Kasumi-1 (cell line): ENCODE measurements around the gene FAHD2B.
A peak's percentile ranks its signal among the peaks of the same experiment; 100 is the strongest.
"Not testable (repeated sequence)": the region's sequence is repeated elsewhere in the genome, so short reads cannot be mapped to it uniquely, and the experiment has no call there.

ENCODE experiments used
- DNase-seq, 2 experiments: peaks; one replicate each; lab custom pipeline; 2025; lab: John Stamatoyannopoulos, UW

Gene FAHD2B, protein sequence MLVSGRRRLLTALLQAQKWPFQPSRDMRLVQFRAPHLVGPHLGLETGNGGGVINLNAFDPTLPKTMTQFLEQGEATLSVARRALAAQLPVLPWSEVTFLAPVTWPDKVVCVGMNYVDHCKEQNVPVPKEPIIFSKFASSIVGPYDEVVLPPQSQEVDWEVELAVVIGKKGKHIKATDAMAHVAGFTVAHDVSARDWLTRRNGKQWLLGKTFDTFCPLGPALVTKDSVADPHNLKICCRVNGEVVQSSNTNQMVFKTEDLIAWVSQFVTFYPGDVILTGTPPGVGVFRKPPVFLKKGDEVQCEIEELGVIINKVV

GRCh38 chr2:97094772-97095611, at the start of gene FAHD2B:
Gene FAHD2B, minus strand, starts transcription at chr2:97094882. Its CDS starts 3,176 bp downstream, at chr2:97091706.
- DNase-seq = peak; percentile 46 to 51

DNA sequence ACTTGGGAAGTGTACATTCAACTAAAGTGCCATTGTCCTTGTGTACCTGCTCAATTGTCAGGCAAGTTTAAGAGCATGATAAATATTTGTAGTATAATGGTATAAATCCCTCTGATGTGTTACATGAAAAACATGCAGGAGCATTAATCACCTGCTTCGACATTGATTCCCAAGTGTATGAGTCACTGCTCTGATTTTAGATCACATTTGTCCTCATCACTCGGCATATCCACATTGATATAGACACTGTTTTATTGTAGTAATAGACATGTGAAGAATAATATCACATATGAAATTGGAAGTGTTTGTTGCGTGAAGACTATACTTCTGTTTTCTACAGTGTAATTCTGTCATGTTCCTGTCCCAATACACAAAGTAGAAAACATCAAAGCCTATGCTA, 49.3 kb upstream of the FAHD2B start:
- not testable (repeated sequence) for DNase-seq

DNA sequence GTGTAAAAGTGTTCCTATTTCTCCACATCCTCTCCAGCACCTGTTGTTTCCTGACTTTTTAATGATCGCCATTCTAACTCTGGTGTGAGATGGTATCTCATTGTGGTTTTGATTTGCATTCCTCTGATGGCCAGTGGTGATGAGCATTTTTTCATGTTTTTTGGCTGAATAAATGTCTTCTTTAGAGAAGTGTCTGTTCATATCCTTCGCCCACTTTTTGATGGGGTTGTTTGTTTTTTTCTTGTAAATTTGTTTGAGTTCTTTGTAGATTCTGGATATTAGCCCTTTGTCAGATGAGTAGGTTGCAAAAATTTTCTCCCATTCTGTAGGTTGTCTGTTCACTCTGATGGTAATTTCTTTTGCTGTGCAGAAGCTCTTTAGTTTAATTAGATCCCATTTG, 34.4 kb upstream of the FAHD2B start:
- DNase-seq = not testable (repeated sequence)

DNA sequence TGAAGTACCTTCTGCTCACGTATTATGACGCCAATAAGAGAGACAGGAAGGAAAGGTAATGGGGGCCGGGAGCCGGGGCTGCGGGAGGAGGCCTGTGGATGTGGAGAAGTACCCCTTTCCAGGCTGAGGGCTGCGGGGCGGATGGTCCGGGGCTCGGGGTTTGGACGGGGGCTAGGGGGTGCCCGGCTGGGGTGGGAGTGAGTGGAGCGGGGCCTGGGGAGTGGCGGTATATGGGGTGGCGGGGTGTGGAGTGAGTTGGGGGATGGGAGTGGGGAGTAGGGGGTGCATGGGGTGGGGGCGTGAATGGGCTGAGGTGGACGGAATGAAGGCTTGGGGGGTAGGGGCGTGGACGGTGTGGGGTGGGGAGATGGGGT, 19.2 kb upstream of the FAHD2B start:
- not testable (repeated sequence) for DNase-seq

DNA sequence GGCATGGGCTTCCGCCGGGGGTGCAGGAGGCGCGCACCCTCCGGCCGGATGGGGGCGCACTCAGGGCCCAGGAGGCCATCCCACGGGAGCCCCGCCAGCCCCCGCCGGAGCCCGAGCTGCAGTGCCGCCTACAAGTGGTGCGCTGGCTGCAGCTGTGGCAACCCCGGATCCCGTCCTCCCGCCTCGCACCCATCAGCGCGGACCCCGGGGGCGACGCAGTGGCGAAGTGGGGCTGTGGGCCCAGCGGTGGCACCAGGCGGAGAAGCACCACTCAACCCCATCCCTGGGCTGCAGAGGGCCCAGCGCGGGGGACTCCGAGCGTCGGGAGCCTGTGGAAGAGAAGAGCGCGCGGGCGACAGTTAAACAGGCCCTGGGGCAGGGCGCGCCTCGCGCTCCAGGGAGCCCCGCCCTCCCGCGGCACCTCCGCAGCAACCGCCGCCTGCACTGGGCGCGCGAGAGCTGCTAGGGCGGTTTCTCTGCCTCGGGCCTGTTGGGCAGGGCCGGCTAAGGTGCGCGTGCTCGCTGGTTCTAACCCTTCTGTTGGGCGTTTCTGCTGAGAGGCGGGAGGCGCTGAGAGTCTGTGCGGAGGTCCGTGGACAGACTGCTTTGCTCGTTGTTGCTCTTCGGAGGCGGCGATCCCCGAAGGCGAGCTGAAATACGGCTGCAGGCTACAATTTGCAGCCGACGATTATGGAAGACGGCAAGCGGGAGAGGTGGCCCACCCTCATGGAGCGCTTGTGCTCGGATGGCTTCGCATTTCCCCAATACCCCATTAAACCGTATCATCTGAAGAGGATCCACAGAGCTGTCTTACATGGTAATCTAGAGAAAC, 18.6 kb upstream of the FAHD2B start, which contains the start of gene ANKRD36:
Gene ANKRD36, plus strand, starts transcription at position 104 of the 832 bp plus-strand sequence. Its CDS starts 587 bp downstream, at position 691.
- DNase-seq = not testable (repeated sequence)

DNA sequence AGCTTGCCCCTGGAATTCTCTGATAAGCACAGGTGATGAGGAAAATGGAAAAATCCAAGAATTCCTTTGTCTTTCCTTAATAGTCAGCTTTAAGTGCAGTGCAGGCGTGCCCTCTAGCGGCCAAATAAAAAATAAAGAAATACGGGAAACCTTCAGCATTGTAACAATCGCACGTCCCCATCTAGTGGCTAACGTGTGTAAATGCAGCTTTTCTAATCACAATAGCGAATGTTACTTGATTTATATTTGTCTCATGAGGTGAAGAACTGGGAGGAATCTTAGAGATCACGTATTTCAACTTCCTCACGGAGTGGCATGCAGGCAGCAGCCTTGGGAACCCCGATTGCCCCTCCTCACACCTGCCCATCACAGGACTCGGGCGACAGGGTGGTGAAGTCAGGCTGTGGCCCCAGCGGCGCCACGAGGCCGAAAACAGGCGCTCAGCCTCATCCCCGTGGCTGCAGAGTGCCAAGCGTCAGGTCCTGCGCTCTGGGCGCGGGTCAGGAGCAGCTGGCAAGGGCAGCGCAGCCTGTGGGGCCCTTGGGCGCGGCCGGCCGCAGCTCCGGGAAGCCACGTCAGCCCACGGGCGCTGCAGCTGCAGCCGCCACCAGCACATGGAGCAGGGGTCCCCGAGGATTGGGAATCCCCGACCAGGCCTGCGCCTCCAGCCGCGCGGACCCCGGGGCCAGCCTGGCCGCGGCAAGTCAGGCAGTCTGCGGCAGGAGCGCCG, 17.8 kb upstream of the FAHD2B start:
- not testable (repeated sequence) for DNase-seq

DNA sequence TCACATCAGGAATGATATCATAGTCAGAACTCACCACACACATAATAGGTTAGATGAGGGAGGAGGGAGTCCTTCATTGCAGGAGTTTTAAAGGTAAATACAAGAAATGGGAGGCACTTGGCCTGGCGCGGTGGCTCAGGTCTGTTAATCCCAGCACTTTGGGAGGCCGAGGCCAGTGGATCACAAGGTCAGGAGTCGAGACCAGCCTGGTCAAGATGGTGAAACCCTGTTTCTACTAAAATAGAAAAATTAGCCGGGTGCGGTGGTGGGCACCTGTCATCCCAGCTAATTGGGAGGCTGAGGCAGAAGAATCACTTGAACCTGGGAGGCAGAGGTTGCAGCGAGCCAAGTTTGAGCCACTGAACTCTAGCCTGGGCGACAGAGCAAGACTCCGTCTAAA, 16.6 kb upstream of the FAHD2B start:
- not testable (repeated sequence) for DNase-seq

- DNase-seq = not testable (repeated sequence)
These were observed 12.2 kb upstream of the FAHD2B start for GRCh38 chr2:97106878-97107277.

GRCh38 chr2:97098786-97099372, 4.2 kb upstream of the FAHD2B start:
- not testable (repeated sequence) for DNase-seq

DNA sequence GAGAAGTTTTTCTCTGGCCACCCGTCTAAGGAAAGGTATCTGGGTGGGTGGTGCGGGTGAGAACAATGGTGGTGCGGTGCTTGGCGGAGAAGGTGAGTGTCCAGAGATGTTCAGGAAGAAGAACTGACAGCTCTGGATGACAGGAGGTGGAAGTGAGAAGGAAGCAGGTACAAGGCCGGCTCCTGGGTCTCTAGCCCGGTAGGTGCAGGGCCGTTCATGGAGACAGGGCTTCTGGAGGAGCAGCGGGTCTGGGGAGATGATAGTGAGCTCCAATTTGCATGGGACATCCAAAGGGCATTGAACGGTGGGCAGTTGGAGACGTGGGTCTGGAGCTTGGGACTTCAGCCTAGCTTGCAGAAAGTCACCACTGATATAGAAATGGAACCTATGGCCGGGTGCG, 979 bp upstream of the FAHD2B start:
- no peak for DNase-seq

DNA sequence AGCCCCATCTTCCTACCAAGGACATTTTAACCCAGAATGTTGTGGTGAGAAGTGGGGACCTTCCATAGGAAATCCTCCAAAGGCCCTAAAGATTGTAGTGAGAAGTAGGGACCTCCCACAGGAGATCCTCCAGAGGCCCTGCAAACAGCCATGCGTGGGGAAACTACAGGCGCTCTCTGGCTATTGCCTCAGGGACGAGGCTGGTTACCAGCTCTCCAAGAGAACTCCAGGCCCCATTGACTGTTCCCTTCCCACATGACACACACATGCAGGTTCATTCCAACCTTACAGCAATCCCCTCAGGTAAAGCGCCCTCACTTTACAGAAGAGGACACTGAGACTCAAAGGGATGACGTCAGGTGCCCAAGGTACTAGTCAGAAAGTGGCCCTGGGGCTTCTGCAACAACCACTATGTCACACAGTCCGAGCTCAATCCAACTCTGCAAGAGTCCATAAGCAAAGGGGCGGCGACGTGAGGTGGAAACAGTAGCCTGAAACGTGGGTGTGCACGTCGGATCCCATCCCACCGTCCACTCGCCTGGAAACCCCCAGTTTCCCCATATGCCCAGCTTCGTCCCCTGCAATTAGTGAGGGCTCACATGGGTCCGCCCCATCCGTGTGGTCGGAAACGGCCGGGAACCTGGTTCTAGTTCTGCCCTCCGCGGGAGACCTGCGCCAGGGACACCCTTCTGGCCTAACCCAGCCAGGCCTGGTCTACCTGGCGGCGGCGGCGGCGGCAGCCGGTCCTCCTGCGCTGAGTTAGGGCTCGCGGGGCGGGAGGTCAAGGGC, 505 bp downstream of the FAHD2B start:
- DNase-seq = not testable (repeated sequence)

DNA sequence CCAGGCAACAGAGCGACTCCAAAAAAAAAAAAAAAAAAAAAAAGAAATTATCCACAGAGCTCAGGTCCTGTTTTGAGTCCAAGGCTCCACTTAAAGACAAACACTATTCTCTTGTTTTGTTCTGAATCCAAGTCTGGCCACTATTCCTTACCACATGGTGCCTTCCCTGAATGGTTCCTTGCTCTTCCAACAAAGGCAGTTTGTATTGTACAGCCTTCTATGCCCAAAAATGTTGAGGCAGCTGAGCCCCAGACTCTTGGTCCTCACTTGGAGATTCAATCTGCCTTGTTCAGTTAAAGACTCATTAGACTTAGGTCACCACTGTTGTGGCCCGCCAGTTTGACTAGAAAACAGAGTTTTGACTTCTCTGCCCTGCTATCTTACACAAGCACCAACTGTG, 1.7 kb downstream of the FAHD2B start:
- not testable (repeated sequence) for DNase-seq

DNA sequence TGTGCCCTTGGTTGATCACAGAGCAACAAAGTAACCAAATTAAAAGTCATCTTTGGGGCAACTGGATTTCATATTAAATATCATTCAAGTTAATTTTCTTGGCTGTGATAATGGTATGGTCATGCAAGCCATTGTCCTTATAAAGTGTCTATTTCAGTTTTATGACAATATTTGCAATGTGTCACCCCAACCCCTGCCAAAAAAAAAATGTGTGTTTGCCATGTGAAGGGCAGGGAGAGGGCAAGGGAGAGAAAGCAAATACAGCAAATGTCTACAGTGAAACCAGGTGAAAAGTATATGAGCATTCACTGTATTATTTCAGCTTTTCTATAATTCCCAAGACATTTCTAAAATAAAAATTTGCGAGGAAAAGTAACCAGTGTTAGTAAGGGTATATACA, 6.0 kb downstream of the FAHD2B start:
- DNase-seq = not testable (repeated sequence)

DNA sequence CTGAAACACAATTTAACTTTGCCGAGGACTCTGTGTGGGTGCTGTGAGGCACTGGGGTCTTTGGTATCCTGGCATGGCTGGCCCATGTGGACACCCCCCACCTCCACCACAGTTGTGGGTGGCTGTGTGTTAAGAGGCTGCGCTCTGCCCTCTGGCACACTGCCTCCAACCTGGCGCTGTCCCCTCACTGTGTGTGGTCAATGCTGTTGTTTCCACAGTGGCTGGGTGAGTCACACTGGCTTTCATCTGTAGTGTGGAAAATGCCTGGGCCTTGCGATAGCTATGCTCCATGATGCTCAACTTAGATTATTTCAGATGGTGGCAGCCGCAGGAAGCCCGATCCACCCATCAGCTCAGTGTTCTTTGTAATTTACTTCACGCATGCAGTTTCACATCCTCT, 9.6 kb downstream of the FAHD2B start:
- DNase-seq = not testable (repeated sequence)

DNA sequence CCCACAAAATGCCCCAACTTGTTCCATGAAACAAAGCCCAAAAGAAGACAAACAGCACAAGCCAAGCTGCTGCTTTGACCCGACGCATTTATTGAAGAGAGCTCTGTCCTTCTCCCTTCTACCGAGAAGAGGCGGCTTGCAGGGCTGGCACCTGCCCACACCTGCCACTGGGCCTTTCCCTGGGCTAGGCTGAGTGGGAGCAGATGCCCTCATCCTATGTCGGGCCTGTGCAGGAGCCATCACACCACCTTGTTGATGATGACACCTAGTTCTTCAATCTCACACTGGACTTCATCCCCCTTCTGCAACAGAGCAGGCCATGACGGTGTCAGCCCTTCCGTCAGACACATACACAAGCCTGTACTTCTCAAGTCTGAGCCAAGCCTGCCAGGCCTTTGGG, 11.2 kb downstream of the FAHD2B start:
- DNase-seq = not testable (repeated sequence)

- DNase-seq = not testable (repeated sequence)
These were observed 12.5 kb downstream of the FAHD2B start for GRCh38 chr2:97082206-97082605.

DNA sequence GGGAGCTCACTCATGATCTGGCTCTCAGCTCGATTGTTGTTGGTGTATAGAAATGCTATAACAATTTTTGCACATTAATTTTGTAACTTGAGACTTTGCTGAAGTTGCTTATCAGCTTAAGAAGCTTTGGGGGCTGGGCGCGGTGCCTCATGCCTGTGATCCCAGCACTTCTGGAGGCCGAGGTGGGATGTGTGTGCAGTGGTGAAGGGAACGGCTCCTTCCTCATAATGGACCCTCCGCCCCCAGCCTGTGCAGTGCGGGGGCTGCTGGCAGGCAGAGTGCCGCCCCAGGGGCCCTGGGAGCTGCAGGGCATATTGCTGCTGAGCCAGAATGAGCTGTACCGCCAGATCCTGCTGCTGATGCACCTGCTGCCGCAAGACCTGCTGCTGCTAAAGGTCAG, 13.8 kb downstream of the FAHD2B start:
- not testable (repeated sequence) for DNase-seq

DNA sequence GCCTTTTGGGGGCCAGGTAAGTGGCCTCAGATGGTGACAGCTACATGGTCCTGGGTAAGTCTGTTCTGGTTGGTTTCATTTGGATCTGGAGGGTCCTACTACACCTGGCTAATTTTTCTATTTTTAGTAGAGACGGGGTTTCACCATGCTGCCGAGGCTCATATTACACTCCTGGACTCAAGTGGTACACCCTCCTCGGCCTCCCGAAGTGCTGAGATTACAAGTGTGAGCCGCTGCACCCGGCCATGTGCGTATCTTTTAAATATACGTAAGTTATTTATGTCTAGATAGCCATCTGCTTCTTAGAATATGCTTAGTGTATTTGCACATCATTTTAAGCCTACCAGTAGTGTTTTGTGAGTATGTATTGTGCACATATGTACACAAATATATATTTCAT, 17.5 kb downstream of the FAHD2B start:
- DNase-seq = not testable (repeated sequence)

- not testable (repeated sequence) for DNase-seq
These were observed 23.8 kb downstream of the FAHD2B start for GRCh38 chr2:97070915-97071314.

- not testable (repeated sequence) for DNase-seq
These were observed 26.0 kb downstream of the FAHD2B start for GRCh38 chr2:97068722-97069121.
